Psoas muscle (tissue), 8 donors: ENCODE data around the gene SEC14L6. TPM values are rescaled to one million over a fixed set of nuclear protein-coding genes. Genes with fewer than 3 reads are reported as not detected.

Source experiments
- ATAC-seq, 4 donors: fragments of 200-7000 bp; cut with Tn5 transposase; one replicate each; pipeline ENCODE4 v1.9.1; 2020; ENCODE audit warnings: moderate library complexity in 3 of 4, mild to moderate bottlenecking in 2 of 4
- DNase-seq, 2 donors: peaks; one replicate each; pipeline ENCODE4 v3.0.0-alpha.2; 2020
- H3K27ac ChIP-seq: fragments of 200-600 bp; one replicate; pipeline ENCODE4 v1.8.0; 2022
- H3K27me3 ChIP-seq, 3 donors: fragments of 200-600 bp in 1 of 3; one replicate each; pipeline versions ENCODE4 v1.6.1 to v1.8.0; 2013 to 2022; ENCODE audit warnings: low read length in 2 of 3, mild to moderate bottlenecking in 2 of 3, moderate library complexity in 1 of 3; ENCODE audit not compliant: insufficient read depth in 3 of 3
- H3K36me3 ChIP-seq, 2 donors: fragments of 200-600 bp in 1 of 2; one replicate each; pipeline versions ENCODE4 v1.6.1 to v1.8.0; 2013 to 2022; ENCODE audit warnings: low read depth in 1 of 2, mild to moderate bottlenecking in 1 of 2, moderate library complexity in 1 of 2; ENCODE audit not compliant: insufficient read depth in 1 of 2
- H3K4me1 ChIP-seq: fragments of 200-600 bp; one replicate; pipeline ENCODE4 v1.8.0; 2022
- H3K4me3 ChIP-seq: fragments of 200-600 bp; one replicate; pipeline ENCODE4 v1.8.0; 2022; ENCODE audit warnings: mild to moderate bottlenecking
- H3K9me3 ChIP-seq: fragments of 200-600 bp; one replicate; pipeline ENCODE4 v1.8.0; 2022
- WGBS, 3 donors: extraction: QIAGEN DNeasy Blood & Tissue Kit; methylation state at CpG; one replicate each; pipeline versions ENCODE4 v1.1.6 to v1.1.7; 2013; 5-methylcytosine and 5-hydroxymethylcytosine counted together
- intact Hi-C, 2 donors: fragments of 100-400 bp; cut with DNase I; formaldehyde crosslinking; loops; one replicate each; pipeline versions ENCODE4 v1.11.0 to v1.14.2; 2022
- polyA plus RNA-seq, 3 donors: library from polyadenylated mRNA; stranded (reverse); fragments of 200-250 nt; gene quantifications; one replicate each; pipeline ENCODE4 v1.2.3, GENCODE V29; 2013
- total RNA-seq, 4 donors: library from RNA; stranded (reverse); fragmentation: NEBNext Ultra II Directional in 2 of 4; extraction: Animal tissue kit (Norgen Biotek cat#: 25700) in 2 of 4; gene quantifications; one replicate each; pipeline versions ENCODE4 v1.2.1 to v1.2.4, GENCODE V29; 2021 to 2023
- TF ChIP-seq, protein P1 (sequence below): fragments of 200-600 bp; IDR thresholded peaks from one replicate; pipeline ENCODE4 v1.8.0; 2022; ENCODE audit warnings: antibody characterized with exemption
- donor health status: healthy with polysubstance abuse.
- donor health status: DM: no; HTN: no; CAD: no; lungs with moderate emphysema.
- donor health status: Bipolar disorder and iron deficiency.
- donor health status: healthy.
- donor health status: DM: yes; HTN: yes; CAD: no.
- donor health status: DM: no; HTN: no; CAD: no.
- donor health status: DM: no; HTN: no; CAD: no.
- donor health status: DM: yes; HTN: yes; CAD: no.

Gene SEC14L6
- total and polyA plus RNA-seq, 7 donors: not detected

GRCh38 chr22:30557243-30557642 is 10.7 kb upstream of the SEC14L6 start:
- ATAC-seq (no peak), DNase-seq (no peak)
- 79 to 82% (median 79%) methylated on average over 8 of the region's 8 CpGs for WGBS, 3 donors
- Histone ChIP-seq H3K4me1 (no peaks in the 10 kb centered on the region), H3K4me3 (no peak overlapping the region), H3K36me3 (no peaks in the 10 kb centered on the region), H3K27me3 (no peaks in the 10 kb centered on the region), H3K27ac (no peak overlapping the region), H3K9me3 (no peaks in the 10 kb centered on the region)
- intact Hi-C loops: no loop called here
- TF ChIP-seq, protein P1, sequence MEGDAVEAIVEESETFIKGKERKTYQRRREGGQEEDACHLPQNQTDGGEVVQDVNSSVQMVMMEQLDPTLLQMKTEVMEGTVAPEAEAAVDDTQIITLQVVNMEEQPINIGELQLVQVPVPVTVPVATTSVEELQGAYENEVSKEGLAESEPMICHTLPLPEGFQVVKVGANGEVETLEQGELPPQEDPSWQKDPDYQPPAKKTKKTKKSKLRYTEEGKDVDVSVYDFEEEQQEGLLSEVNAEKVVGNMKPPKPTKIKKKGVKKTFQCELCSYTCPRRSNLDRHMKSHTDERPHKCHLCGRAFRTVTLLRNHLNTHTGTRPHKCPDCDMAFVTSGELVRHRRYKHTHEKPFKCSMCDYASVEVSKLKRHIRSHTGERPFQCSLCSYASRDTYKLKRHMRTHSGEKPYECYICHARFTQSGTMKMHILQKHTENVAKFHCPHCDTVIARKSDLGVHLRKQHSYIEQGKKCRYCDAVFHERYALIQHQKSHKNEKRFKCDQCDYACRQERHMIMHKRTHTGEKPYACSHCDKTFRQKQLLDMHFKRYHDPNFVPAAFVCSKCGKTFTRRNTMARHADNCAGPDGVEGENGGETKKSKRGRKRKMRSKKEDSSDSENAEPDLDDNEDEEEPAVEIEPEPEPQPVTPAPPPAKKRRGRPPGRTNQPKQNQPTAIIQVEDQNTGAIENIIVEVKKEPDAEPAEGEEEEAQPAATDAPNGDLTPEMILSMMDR: no peak

- ATAC-seq: no peak
- no peaks in the 10 kb centered on the region for H3K9me3 ChIP-seq
- WGBS, 3 donors: 63 to 85% (median 69%) methylated on average over 6 of the region's 6 CpGs
These were observed 9.8 kb upstream of the SEC14L6 start for GRCh38 chr22:30556388-30556787.

GRCh38 chr22:30555282-30556210 is 9.0 kb upstream of the SEC14L6 start:
- Histone ChIP-seq H3K27me3 (no peaks in the 10 kb centered on the region), H3K4me3 (no peak overlapping the region), H3K4me1 (no peaks in the 10 kb centered on the region), H3K27ac (no peak overlapping the region), H3K9me3 (no peaks in the 10 kb centered on the region), H3K36me3 (no peaks in the 10 kb centered on the region)
- TF ChIP-seq, protein P1: no peak
- 94 to 95% (median 95%) methylated on average over 66 to 73 of the region's 73 CpGs for WGBS, 3 donors
- ATAC-seq (no peak), DNase-seq (no peak)
- intact Hi-C loops: no loop called here

More at GRCh38 chr22:30556388-30556787, 9.8 kb upstream of the SEC14L6 start:
- TF ChIP-seq, protein P1: no peak
- Histone ChIP-seq H3K4me1 (no peaks in the 10 kb centered on the region), H3K27me3 (no peaks in the 10 kb centered on the region), H3K27ac (no peak overlapping the region), H3K4me3 (no peak overlapping the region), H3K36me3 (no peaks in the 10 kb centered on the region)
- intact Hi-C loops: no loop called here
- no peak for DNase-seq

DNA sequence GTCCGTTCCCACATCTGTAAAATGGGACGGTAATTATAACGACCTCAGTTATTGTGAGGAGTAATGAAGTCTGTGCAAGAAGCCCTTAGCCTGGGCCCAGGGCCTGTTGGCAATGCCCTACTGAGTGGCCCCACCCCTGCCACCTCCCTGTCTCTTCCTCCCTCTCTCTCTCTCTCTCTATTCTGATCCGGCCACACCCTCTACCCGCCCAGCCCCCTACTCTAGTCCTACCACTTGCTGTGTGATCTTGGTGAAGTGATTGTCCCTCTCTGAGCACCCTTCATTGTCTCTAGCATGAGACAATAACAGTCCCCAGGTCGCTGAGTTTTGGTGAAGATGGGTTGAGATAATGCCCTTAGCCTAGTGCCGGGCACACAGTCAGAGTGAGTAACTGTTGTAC is 7.4 kb upstream of the SEC14L6 start:
- Histone ChIP-seq H3K4me3 (no peak overlapping the region), H3K27me3 (no peaks in the 10 kb centered on the region), H3K27ac (no peak overlapping the region), H3K36me3 (no peaks in the 10 kb centered on the region), H3K9me3 (no peaks in the 10 kb centered on the region), H3K4me1 (no peaks in the 10 kb centered on the region)
- 79 to 85% (median 83%) methylated on average over 7 of the region's 7 CpGs for WGBS, 3 donors
- DNase-seq (no peak), ATAC-seq (no peak)
- TF ChIP-seq, protein P1: no peak
- intact Hi-C loops: no loop called here
